Cardiac fibroblast (primary cell): ENCODE measurements around the gene CAMTA1.

Experiments used
- DNase-seq, 2 donors: peaks; one replicate each; pipeline versions ENCODE4 v3.0.0 to v3.0.0-alpha.2; 2010; ENCODE audit warnings: low read depth in 2 of 2
- H3K4me3 ChIP-seq, 2 donors: replicated peaks in 1 of 2; 1 replicate in 1 of 2; 2 replicates in 1 of 2; pipeline ENCODE4 v1.5.1; 2011; ENCODE audit warnings: low read depth in 2 of 2, low read length in 2 of 2, mild to moderate bottlenecking in 2 of 2, moderate library complexity in 1 of 2
- TF ChIP-seq, protein P1 (sequence below): IDR thresholded peaks from one replicate; pipeline ENCODE4 v1.5.1; 2011; ENCODE audit warnings: low read depth, mild to moderate bottlenecking, low read length, inconsistent platforms

The CAMTA1 gene

DNA sequence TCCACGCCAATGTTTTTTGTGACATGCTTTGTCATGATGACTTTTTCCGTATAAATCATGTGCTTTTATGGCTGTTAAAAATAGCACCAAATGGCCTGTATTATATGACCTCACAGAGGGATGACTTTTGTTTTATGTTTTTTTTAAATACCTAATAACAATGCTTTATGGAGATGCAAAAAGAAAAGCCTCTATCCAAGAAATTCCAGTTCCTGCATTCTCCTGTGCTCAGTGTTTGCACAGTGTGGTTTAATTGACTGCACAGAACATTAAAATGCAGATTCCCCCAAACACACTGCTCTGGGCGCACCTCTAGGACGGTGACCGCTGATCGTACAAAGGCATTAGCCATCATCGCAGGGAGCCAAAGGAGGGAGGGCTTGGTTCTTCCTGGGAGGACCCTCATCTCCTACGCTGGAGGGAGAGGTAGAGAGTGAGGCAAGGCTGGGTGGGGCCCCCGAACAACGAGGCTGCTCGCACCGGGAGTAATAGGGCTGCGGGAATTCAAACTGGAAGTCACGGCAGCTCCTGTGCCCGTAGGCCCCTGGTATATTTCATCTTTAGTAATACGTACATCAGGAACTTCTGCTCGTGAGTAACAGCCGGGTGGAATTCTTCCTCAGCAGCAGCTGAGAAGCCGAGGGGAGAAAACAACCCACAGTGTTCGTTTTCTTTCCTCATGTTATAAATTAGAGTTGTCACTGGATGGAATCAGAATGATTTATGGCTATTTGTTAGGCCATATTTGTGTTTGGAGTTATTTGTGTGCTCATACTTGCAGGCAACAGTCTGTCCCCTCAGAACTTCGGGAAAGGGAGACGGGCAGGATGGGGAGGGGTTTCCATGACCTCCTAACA lies 465.6 kb downstream of the CAMTA1 start:
- H3K4me3 ChIP-seq, result no peak overlapping the region
- no peak for DNase-seq
- TF ChIP-seq, protein P1, sequence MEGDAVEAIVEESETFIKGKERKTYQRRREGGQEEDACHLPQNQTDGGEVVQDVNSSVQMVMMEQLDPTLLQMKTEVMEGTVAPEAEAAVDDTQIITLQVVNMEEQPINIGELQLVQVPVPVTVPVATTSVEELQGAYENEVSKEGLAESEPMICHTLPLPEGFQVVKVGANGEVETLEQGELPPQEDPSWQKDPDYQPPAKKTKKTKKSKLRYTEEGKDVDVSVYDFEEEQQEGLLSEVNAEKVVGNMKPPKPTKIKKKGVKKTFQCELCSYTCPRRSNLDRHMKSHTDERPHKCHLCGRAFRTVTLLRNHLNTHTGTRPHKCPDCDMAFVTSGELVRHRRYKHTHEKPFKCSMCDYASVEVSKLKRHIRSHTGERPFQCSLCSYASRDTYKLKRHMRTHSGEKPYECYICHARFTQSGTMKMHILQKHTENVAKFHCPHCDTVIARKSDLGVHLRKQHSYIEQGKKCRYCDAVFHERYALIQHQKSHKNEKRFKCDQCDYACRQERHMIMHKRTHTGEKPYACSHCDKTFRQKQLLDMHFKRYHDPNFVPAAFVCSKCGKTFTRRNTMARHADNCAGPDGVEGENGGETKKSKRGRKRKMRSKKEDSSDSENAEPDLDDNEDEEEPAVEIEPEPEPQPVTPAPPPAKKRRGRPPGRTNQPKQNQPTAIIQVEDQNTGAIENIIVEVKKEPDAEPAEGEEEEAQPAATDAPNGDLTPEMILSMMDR, result no peak

DNA sequence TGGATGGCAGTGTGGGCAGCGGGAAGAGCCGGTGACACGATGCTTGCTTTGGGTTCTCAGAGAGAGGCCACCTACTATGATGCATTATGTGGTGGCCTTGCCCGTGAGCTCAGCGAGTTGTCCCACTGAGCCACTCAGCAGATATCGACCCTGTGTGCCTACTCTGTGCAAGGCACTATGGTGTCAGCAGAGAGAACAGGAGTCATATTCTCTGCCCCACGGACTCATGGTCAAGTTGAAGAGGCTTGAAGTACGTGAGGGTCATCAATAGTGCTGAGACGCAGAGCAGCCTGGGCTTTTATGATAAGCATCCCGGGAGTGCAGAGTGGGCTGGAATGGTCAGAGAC lies 466.2 kb downstream of the CAMTA1 start:
- TF ChIP-seq, protein P1, result no peak
- DNase-seq, result no peak
- no peak overlapping the region for H3K4me3 ChIP-seq

DNA sequence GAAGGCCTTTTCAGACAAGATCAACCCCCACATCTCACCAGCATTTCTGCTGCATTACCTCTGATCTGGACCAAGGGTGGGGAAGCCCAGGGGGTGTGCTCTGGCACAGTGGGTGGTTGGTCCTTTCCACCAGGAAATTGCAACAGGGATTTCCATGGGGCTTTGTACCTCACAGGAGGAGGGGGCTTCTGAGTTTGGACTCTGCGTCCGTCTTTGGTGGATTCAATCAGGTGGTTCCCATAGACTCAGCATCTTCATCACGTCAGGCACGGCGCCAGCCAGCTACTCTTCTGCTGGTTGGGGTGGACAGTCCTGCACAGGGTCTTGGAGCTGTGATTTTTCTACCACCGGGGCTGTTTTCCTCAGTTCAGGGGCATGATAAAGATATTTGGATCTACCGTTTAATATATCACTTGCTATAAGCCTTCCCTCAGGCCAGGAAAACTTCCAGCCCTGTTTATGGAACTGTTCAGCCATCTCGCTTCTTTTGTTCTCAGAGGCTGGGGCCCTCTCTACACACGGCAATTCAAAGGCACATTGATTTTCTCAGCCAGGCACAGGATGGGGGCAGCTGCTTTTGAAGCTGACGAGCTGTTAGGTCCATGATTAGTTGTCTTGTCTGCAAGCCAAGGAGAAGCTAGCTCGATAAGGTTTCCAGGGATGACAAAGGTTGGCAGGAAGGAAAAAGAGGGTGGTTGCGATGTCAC lies 467.3 kb downstream of the CAMTA1 start:
- no peak overlapping the region for H3K4me3 ChIP-seq
- DNase-seq, result no peak
- TF ChIP-seq, protein P1, result no peak

DNA sequence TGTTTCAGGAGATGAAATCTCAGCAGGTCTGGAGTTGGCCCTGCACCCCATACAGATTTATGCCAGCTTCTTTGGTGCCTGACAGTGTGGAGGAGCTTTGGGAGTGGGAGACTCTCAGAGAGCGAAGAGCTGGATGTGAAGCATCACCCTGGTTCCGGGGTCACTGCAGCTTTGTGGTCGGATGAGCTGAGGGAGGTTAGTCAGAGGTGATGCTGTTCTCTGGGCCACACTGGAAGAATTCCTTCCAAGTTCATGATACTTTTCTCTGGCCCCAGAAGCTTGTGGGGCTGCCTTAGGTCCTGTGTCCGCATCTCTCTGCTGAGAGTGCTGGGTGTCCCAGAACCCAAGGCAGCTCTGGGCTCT lies 467.8 kb downstream of the CAMTA1 start:
- peak in 1 of 2 donors; percentile 41 for DNase-seq
- H3K4me3 ChIP-seq, result no peak overlapping the region
- TF ChIP-seq, protein P1, result no peak

DNA sequence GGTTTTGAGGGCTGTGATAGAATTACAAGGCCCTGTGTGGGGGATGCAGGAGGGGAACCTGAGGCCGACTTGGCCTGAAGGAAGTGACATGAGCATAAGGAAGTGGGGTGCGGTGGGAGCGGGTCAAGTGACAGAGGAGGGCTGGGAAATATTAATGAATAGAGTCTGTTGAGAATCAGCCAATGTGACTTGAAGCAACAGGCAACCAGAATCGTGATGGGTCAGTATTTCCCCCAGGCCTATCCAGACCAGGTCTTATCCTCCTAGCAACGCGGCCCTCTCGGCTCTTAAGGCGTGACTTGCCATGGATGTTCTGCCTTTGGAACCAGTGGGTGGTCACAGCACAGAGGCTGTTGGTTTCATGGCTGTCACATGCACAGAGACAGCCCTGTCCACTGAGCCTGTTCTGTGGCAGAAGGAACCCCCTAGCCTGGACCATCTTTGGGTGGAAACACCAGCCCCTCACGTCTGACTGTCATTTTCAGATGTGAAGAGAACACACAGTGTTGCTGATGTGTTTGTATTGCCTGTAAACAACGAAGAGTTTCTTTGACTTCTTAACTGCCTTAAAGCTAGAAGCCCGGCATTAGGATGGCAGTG lies 468.8 kb downstream of the CAMTA1 start:
- H3K4me3 ChIP-seq, result no peak overlapping the region
- no peak for DNase-seq
- TF ChIP-seq, protein P1, result no peak

DNA sequence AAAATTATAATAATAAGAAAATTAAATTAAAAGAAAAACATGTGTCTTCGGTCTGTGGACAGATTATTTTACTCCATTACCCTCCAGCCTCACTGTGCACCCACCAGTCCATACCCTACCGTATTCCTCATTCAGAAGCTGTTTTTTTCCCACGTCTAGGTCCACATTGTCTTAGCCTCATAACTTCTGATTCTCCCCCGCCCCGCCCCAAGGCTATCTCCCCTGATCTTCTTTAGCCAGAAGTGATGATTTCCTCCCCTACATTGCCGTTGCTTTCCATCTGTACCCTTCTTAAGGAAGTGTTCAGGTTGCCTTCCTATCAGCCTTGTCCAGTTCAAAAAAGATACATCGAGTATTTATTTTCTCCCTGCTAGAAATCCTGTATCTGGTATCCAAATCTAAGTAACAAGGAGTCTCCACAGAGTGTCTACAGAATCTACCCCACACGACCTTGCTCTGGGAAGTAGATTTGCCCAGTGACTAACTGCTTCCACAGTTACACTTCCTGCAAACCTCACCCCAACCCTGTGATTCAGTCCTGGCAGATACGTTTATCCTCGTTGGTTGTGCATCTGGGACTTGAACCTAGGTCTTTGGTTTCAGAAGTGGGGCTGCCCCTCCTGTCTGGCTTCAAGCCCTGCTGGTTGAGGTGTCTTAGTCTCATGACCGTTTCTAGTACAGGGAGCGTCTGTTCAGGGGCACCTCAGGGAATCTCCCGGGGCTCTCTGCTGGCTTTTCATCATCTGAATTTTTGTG lies 470.2 kb downstream of the CAMTA1 start:
- peak in 1 of 2 donors; percentile 70 for DNase-seq
- TF ChIP-seq, protein P1, result no peak
- no peak overlapping the region for H3K4me3 ChIP-seq
